Neuronal stem cell (in vitro differentiated cells): ENCODE data around the gene DCLRE1A.

Experiments
- DNase-seq: peaks from one replicate; pipeline ENCODE4 v3.0.0-alpha.2; 2013; ENCODE audit warnings: low spot score
- H2AFZ ChIP-seq: one replicate; pipeline ENCODE4 v1.6.1; 2013; ENCODE audit warnings: mild to moderate bottlenecking, low read length, inconsistent platforms
- H2AK5ac ChIP-seq: 2 replicates; pipeline ENCODE4 v1.6.1; 2013; ENCODE audit warnings: low read depth, mild to moderate bottlenecking, inconsistent platforms, low read length, moderate library complexity, mixed read lengths
- H2BK120ac ChIP-seq: 2 replicates; pipeline ENCODE4 v1.6.1; 2013; ENCODE audit warnings: low read depth, mild to moderate bottlenecking, inconsistent platforms, low read length, moderate library complexity, mixed read lengths
- H2BK12ac ChIP-seq: one replicate; pipeline ENCODE4 v1.6.1; 2013; ENCODE audit warnings: low read length, inconsistent platforms
- H2BK15ac ChIP-seq: 2 replicates; pipeline ENCODE4 v1.6.1; 2013; ENCODE audit warnings: mild to moderate bottlenecking, low read length, inconsistent platforms, mixed read lengths
- H2BK5ac ChIP-seq: one replicate; pipeline ENCODE4 v1.6.1; 2013; ENCODE audit warnings: inconsistent platforms, mild to moderate bottlenecking, low read length, moderate library complexity
- H3K14ac ChIP-seq: one replicate; pipeline ENCODE4 v1.6.1; 2013; ENCODE audit warnings: low read length, inconsistent platforms
- H3K18ac ChIP-seq: 2 replicates; pipeline ENCODE4 v1.6.1; 2013; ENCODE audit warnings: low read length, inconsistent platforms
- H3K23ac ChIP-seq: 2 replicates; pipeline ENCODE4 v1.6.1; 2013; ENCODE audit warnings: low read depth, mild to moderate bottlenecking, mixed read lengths, low read length, inconsistent platforms; ENCODE audit not compliant: poor library complexity
- H3K27ac ChIP-seq: replicated peaks from 3 replicates; pipeline ENCODE4 v1.5.1; 2013; ENCODE audit warnings: low read length, inconsistent platforms
- H3K27me3 ChIP-seq, 3 experiments: 2 replicates each; pipeline ENCODE4 v1.6.1; 2013; ENCODE audit warnings: low read length in 3 of 3, mild to moderate bottlenecking in 2 of 3, inconsistent platforms in 1 of 3, low read depth in 1 of 3, mixed read lengths in 1 of 3, moderate library complexity in 1 of 3; ENCODE audit not compliant: control insufficient read depth in 3 of 3, insufficient read depth in 3 of 3
- H3K36me3 ChIP-seq, 2 donors: replicated peaks in 1 of 2; 2 replicates each; pipeline ENCODE4 v1.6.1; 2013; ENCODE audit warnings: low read length in 2 of 2; ENCODE audit not compliant: control insufficient read depth in 2 of 2, insufficient read depth in 2 of 2
- H3K4ac ChIP-seq: 2 replicates; pipeline ENCODE4 v1.6.1; 2013; ENCODE audit warnings: inconsistent platforms, mild to moderate bottlenecking, low read length, moderate library complexity
- H3K4me1 ChIP-seq, 2 donors: 1 replicate in 1 of 2; 2 replicates in 1 of 2; pipeline ENCODE4 v1.6.1; 2013; ENCODE audit warnings: low read length in 2 of 2, low read depth in 1 of 2; ENCODE audit not compliant: control insufficient read depth in 2 of 2, insufficient read depth in 1 of 2
- H3K4me2 ChIP-seq: one replicate; pipeline ENCODE4 v1.6.1; 2013; ENCODE audit warnings: mild to moderate bottlenecking, low read length, inconsistent platforms; ENCODE audit not compliant: insufficient read depth, poor library complexity, severe bottlenecking
- H3K4me3 ChIP-seq, 2 donors: 2 replicates each; pipeline ENCODE4 v1.5.1; 2013; ENCODE audit warnings: low read length in 2 of 2, mild to moderate bottlenecking in 2 of 2, inconsistent platforms in 1 of 2, moderate library complexity in 1 of 2
- H3K79me1 ChIP-seq: one replicate; pipeline ENCODE4 v1.6.1; 2013; ENCODE audit warnings: low read depth, mild to moderate bottlenecking, inconsistent platforms, low read length, moderate library complexity
- H3K9ac ChIP-seq: one replicate; pipeline ENCODE4 v1.6.1; 2013; ENCODE audit warnings: mild to moderate bottlenecking, low read depth, low read length, inconsistent platforms; ENCODE audit not compliant: poor library complexity
- H3K9me3 ChIP-seq, 2 donors: replicated peaks in 1 of 2; 2 replicates each; pipeline versions ENCODE3 to v1.6.1; 2013; ENCODE audit warnings: low read length in 2 of 2, mild to moderate bottlenecking in 2 of 2, inconsistent platforms in 1 of 2, low read depth in 1 of 2, mixed read lengths in 1 of 2, moderate library complexity in 1 of 2; ENCODE audit not compliant: control insufficient read depth in 2 of 2, insufficient read depth in 1 of 2
- H4K8ac ChIP-seq: one replicate; pipeline ENCODE4 v1.6.1; 2013; ENCODE audit warnings: low read depth, mild to moderate bottlenecking, inconsistent platforms, low read length, moderate library complexity
- H4K91ac ChIP-seq: one replicate; pipeline ENCODE4 v1.6.1; 2013; ENCODE audit warnings: low read length, low read depth, mild to moderate bottlenecking, inconsistent platforms; ENCODE audit not compliant: poor library complexity
- WGBS, 2 donors: extraction: QIAGEN DNeasy Blood & Tissue Kit; methylation state at CpG; one replicate each; pipeline ENCODE4 v1.1.7; 2013; ENCODE audit warnings: missing lambda C conversion rate in 2 of 2, mixed read lengths in 1 of 2; ENCODE audit not compliant: insufficient read length in 2 of 2, insufficient replicate concordance in 1 of 2; ENCODE audit errors: extremely low coverage in 2 of 2; 5-methylcytosine and 5-hydroxymethylcytosine counted together

The DCLRE1A gene

DNA sequence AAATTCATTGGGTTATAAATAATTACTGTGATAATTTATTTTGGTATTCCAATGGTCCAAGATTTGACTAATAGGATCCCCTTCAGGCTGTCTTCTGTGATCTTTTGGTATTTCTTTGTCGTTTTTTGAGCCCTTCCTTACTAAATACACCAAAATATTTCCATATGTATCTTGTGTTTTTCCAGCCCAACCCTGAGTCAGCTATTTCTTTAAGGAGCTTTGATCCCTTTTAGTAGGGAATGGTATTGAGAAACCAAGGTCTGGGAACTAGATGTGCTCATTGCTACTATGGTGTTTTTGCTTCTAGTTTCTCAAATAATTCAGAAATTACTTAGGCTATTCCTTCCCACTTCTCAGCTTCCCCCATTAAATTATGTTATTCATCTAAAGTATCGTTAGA lies 15.9 kb upstream of the DCLRE1A start:
- peaks cover 2% of the 10 kb centered on the region for H3K79me1 ChIP-seq
- no peak overlapping the region for H2BK120ac ChIP-seq
- no peak overlapping the region for H3K4ac ChIP-seq
- no peak overlapping the region for H4K8ac ChIP-seq
- no peak overlapping the region for H3K4me2 ChIP-seq
- no peaks in the 10 kb centered on the region for H3K4me1 ChIP-seq
- no peak overlapping the region for H3K27ac ChIP-seq
- no peak overlapping the region for H4K91ac ChIP-seq
- H3K23ac ChIP-seq: no peak overlapping the region
- no peak overlapping the region for H2BK15ac ChIP-seq
- peaks cover 0 to 77% of the 10 kb centered on the region in 2 donors for H3K36me3 ChIP-seq
- no peak overlapping the region for H3K18ac ChIP-seq
- DNase-seq: no peak
- H2BK5ac ChIP-seq: no peak overlapping the region
- no peak overlapping the region for H3K9ac ChIP-seq
- H2AK5ac ChIP-seq: no peak overlapping the region
- no CpG with 5 or more reads among the region's 2 CpGs for WGBS, 2 donors
- H3K4me3 ChIP-seq: no peak overlapping the region
- no peak overlapping the region for H2AFZ ChIP-seq
- H3K9me3 ChIP-seq: peaks cover 0 to 29% of the 10 kb centered on the region in 2 donors
- H3K27me3 ChIP-seq: no peaks in the 10 kb centered on the region
- no peak overlapping the region for H2BK12ac ChIP-seq
- no peak overlapping the region for H3K14ac ChIP-seq

DNA sequence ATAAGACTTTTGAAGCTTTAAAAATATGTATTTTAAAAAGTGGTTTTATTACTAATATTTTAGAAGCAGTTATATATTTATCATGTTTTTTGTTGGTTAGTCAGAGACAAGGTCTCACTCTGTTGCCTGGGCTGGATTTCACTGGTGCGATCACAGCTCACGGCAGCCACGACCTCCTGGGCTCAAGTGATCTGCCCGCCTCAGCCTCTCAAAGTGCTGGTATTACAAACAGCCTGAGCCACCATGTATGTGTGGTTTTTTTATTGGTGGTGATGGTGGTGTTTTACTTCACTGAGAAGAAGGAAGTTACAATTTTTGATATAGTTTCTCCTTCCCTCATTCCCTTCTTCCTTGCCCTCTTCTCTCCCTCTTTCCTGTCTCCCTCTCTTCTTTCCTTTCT lies 14.0 kb upstream of the DCLRE1A start:
- H3K4ac ChIP-seq: no peak overlapping the region
- H3K18ac ChIP-seq: no peak overlapping the region
- no peak overlapping the region for H3K27ac ChIP-seq
- no peak overlapping the region for H3K4me2 ChIP-seq
- no peak overlapping the region for H3K9ac ChIP-seq
- no peak overlapping the region for H3K14ac ChIP-seq
- DNase-seq: no peak
- H4K8ac ChIP-seq: no peak overlapping the region
- H3K27me3 ChIP-seq: no peaks in the 10 kb centered on the region
- no peak overlapping the region for H2AFZ ChIP-seq
- H3K79me1 ChIP-seq: peaks cover 2% of the 10 kb centered on the region
- H3K4me3 ChIP-seq: no peak overlapping the region
- WGBS, 2 donors: no CpG with 5 or more reads among the region's 4 CpGs
- no peaks in the 10 kb centered on the region for H3K4me1 ChIP-seq
- H2BK15ac ChIP-seq: no peak overlapping the region
- no peak overlapping the region for H4K91ac ChIP-seq
- peaks cover 2 to 85% of the 10 kb centered on the region in 2 donors for H3K36me3 ChIP-seq
- H3K9me3 ChIP-seq: peaks cover 0 to 28% of the 10 kb centered on the region in 2 donors
- H2BK12ac ChIP-seq: no peak overlapping the region
- no peak overlapping the region for H2BK120ac ChIP-seq
- no peak overlapping the region for H2AK5ac ChIP-seq
- H3K23ac ChIP-seq: no peak overlapping the region
- no peak overlapping the region for H2BK5ac ChIP-seq

DNA sequence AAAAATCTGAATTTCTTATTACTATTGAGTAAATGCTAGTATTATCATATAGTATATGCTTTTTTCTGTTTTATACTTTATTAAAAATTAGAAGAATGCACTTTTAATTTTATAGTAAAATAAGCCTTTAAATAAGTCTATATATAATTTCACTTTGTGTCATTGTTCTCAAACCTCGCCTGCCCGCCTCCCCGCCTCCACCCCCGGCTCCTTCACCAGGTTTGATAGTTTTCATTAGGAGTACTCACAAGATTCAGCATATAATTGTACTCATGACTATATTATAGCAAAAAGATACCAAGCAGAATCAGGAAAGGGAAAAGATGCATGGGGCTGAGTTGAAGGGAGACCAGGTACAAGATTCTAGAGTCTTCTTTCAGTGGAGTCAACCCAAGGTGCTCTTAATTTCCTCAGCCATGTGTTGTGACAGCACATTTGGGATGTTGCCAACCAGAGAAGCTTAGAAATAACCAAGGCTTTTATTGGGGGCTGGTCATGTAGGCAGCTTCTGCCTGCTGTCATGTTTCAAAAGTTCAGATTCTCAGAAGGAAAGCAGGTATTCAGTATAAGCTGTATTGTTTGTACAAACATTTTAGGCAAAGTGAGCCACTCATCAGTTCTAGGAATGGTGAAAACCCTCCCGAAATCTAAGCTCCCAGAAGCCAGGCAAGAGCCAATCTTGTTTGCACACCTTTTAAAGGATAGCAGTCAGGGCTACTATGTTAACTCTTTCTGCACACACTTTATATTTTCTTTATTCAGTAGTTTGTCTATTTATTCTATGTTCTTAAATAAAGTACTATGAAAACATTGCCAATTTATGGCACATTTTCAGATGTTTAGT lies 12.9 kb upstream of the DCLRE1A start:
- H3K9ac ChIP-seq: no peak overlapping the region
- no peak overlapping the region for H3K18ac ChIP-seq
- H3K4me3 ChIP-seq: no peak overlapping the region
- H3K23ac ChIP-seq: no peak overlapping the region
- H2BK5ac ChIP-seq: no peak overlapping the region
- WGBS, 2 donors: no CpG with 5 or more reads among the region's 5 CpGs
- H2BK120ac ChIP-seq: no peak overlapping the region
- H3K9me3 ChIP-seq: peaks cover 0 to 28% of the 10 kb centered on the region in 2 donors
- peaks cover 2% of the 10 kb centered on the region for H3K79me1 ChIP-seq
- no peak overlapping the region for H3K27ac ChIP-seq
- DNase-seq: no peak
- H2BK12ac ChIP-seq: no peak overlapping the region
- H3K27me3 ChIP-seq: no peaks in the 10 kb centered on the region
- H2AK5ac ChIP-seq: no peak overlapping the region
- H2AFZ ChIP-seq: no peak overlapping the region
- no peak overlapping the region for H4K8ac ChIP-seq
- no peaks in the 10 kb centered on the region for H3K4me1 ChIP-seq
- no peak overlapping the region for H3K14ac ChIP-seq
- H2BK15ac ChIP-seq: no peak overlapping the region
- no peak overlapping the region for H4K91ac ChIP-seq
- H3K4ac ChIP-seq: no peak overlapping the region
- no peak overlapping the region for H3K4me2 ChIP-seq
- peaks cover 2 to 91% of the 10 kb centered on the region in 2 donors for H3K36me3 ChIP-seq

DNA sequence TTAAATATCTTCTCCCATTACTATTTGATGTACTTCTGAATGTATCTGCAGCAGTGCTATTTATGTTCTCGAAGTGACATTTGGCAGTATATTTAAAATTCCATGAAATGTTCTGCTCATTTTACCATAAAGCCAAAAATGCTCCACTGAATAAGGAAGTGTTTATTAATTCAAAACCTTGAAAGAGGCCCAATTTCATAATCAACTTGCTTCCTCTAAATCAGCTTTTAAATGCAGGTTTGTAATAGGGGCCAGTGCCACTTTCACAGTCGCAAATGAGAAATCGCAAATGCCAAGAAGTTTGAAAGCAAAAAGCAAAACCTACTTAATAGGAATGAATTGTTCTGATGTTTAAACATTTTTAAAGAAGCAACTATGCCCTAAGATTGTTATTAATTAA lies 12.0 kb upstream of the DCLRE1A start:
- H4K8ac ChIP-seq: no peak overlapping the region
- no peaks in the 10 kb centered on the region for H3K4me1 ChIP-seq
- no CpG with 5 or more reads among the region's 3 CpGs for WGBS, 2 donors
- no peak overlapping the region for H3K18ac ChIP-seq
- H3K4me2 ChIP-seq: no peak overlapping the region
- no peak overlapping the region for H3K4me3 ChIP-seq
- H3K14ac ChIP-seq: no peak overlapping the region
- H3K23ac ChIP-seq: no peak overlapping the region
- H2BK15ac ChIP-seq: no peak overlapping the region
- H2BK120ac ChIP-seq: no peak overlapping the region
- no peak overlapping the region for H2BK12ac ChIP-seq
- H3K79me1 ChIP-seq: no peaks in the 10 kb centered on the region
- no peaks in the 10 kb centered on the region for H3K27me3 ChIP-seq
- no peak for DNase-seq
- no peak overlapping the region for H3K27ac ChIP-seq
- no peak overlapping the region for H2BK5ac ChIP-seq
- H3K36me3 ChIP-seq: peaks cover 3 to 91% of the 10 kb centered on the region in 2 donors
- peaks cover 0 to 32% of the 10 kb centered on the region in 2 donors for H3K9me3 ChIP-seq
- no peak overlapping the region for H2AK5ac ChIP-seq
- H3K4ac ChIP-seq: no peak overlapping the region
- no peak overlapping the region for H3K9ac ChIP-seq
- no peak overlapping the region for H2AFZ ChIP-seq
- no peak overlapping the region for H4K91ac ChIP-seq
